Keratinocyte (primary cell): ENCODE measurements around the gene NR2F1.

Experiments
- EZH2 ChIP-seq: IDR thresholded peaks from one replicate; pipeline ENCODE4 v1.6.1; 2012; ENCODE audit warnings: inconsistent platforms, mild to moderate bottlenecking, low read length, moderate library complexity
- TF ChIP-seq, protein P1 (sequence below), 3 experiments: IDR thresholded peaks in 1 of 3; conservative IDR thresholded peaks in 1 of 3; optimal IDR thresholded peaks in 1 of 3; 2 replicates in 2 of 3; 3 replicates in 1 of 3; pipeline versions ENCODE3 to v1.5.1; 2011; ENCODE audit warnings: low read length in 3 of 3, mild to moderate bottlenecking in 3 of 3, moderate library complexity in 2 of 3, control low read depth in 1 of 3, inconsistent platforms in 1 of 3; ENCODE audit not compliant: insufficient read depth in 2 of 3; ENCODE audit errors: extremely low read depth in 1 of 3

DNA sequence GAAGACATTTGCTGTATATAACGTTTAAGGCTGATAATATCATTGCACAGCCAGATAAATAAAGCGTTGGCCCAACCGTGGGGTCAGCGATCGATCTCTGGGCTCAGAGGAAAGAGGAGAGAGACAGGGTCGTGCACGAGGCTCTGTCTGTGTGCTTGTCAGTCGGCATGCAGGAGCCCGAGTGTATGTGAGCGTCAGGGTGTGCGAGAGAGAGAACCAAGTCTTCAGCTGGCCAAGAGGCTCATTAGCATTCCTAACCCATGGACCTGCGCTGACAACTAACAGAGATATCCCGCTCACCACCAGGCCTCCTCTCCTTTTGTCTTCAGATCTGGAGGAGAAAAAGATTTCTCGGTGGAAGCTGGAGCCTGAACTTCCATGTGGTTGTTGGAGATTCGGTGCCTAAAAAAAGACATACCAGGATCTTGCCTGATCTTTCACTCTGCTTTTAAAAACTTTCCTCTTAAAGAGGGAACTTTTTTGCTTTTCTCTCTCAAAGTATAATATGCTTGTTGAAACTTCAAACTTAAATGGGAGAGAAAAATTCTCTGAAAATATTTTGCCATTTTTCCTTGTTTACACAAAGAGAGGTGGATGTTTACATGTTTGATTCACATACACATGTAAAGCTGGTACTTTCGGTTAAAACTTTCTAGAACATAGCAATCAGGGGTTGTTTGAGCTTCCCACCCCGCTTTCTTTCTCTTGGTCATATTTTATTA lies 16.5 kb downstream of the NR2F1 start:
- TF ChIP-seq, protein P1, sequence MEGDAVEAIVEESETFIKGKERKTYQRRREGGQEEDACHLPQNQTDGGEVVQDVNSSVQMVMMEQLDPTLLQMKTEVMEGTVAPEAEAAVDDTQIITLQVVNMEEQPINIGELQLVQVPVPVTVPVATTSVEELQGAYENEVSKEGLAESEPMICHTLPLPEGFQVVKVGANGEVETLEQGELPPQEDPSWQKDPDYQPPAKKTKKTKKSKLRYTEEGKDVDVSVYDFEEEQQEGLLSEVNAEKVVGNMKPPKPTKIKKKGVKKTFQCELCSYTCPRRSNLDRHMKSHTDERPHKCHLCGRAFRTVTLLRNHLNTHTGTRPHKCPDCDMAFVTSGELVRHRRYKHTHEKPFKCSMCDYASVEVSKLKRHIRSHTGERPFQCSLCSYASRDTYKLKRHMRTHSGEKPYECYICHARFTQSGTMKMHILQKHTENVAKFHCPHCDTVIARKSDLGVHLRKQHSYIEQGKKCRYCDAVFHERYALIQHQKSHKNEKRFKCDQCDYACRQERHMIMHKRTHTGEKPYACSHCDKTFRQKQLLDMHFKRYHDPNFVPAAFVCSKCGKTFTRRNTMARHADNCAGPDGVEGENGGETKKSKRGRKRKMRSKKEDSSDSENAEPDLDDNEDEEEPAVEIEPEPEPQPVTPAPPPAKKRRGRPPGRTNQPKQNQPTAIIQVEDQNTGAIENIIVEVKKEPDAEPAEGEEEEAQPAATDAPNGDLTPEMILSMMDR (optimal IDR thresholded peaks at IDR 0.05 in 1 of 3, IDR thresholded peaks at IDR 0.05 in 1 of 3, conservative IDR thresholded peaks at IDR 0.05 in 1 of 3; ENCODE audit: extremely low read depth in 1 of 3, insufficient read depth in 2 of 3, low read length in 3 of 3) = no peak
- peak; percentile 49 for TF ChIP-seq EZH2
